NCI-H446 treated with DMSO at 0.1 percent for 48 hours (cell line): ENCODE results near the gene UTRN.

Source experiments
- DNase-seq: peaks from one replicate; lab custom pipeline; 2025; lab: John Stamatoyannopoulos, UW

Gene UTRN

DNA sequence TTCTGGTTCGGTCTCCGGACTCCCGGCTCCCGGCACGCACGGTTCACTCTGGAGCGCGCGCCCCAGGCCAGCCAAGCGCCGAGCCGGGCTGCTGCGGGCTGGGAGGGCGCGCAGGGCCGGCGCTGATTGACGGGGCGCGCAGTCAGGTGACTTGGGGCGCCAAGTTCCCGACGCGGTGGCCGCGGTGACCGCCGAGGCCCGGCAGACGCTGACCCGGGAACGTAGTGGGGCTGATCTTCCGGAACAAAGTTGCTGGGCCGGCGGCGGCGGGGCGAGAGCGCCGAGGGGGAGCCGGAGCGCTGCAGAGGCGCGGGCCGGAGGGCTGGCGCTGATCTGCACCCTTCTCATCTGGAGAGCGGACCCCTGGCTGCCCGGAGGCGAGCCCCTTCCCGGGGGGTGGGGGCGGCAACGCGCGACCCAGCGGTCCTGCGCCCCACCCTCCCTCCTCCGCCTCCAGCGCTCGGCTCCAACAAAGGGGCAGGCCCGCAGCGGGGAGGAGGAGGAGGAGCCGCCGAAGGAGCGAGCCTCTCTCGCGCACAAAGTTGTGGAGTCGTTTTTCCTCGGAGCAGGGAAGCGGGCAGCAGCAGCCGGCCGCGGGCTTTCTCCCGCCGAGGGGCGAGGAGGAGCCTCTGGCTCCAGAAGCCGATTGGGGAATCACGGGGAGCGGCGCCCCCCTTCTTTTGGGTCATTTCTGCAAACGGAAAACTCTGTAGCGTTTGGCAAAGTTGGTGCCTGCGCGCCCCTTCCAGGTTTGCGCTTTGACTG, at the start of gene UTRN:
Gene UTRN, plus strand, starts transcription at position 553 of the 765 bp plus-strand sequence. CDS start 6,494 bp downstream, outside the sequence.
- DNase-seq, result no peak

- DNase-seq, result no peak
These were observed 40.4 kb upstream of the UTRN start for GRCh38 chr6:144244688-144245087.

DNA sequence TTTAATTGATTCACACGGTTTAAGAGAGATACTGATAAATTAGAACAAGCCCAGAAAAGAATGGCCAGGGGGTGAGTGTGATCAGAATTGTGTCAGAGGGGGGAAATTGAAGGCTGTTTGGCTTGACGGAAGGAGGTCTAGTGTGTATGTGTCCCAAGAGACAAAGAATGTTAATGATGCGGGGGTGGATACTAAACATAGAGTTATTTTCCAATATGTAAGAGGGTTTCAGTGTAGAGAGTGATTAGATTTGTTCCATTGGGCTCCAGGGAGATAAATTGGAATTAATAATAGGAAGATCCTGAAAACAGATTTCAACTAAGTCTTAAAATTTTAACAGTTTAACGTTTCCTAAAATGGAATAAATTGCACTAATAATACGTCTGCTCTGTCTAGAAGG, 38.1 kb upstream of the UTRN start:
- no peak for DNase-seq

GRCh38 chr6:144248003-144248402, 37.1 kb upstream of the UTRN start:
- DNase-seq, result no peak

- DNase-seq, result no peak
These were observed 36.4 kb upstream of the UTRN start for GRCh38 chr6:144248476-144249301.

DNA sequence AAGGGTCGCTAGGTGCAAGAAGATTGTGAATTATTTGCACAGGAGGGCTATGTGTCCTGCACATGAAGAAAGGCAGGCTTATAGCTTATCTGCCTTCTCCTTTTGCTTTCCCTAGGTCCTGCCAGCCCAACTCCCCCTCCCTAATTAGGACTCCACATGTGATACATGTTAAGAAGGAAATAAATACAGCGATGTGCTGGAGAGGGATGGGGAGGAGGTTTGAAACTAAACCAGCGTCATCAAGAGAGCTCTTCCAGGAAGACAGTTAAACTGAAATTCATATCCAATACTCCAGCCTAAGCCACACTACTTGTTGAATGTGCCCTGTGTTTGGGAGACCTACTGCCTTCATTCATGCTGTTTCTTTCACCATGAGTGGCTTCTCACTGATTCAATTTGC, 34.9 kb upstream of the UTRN start:
- no peak for DNase-seq

DNA sequence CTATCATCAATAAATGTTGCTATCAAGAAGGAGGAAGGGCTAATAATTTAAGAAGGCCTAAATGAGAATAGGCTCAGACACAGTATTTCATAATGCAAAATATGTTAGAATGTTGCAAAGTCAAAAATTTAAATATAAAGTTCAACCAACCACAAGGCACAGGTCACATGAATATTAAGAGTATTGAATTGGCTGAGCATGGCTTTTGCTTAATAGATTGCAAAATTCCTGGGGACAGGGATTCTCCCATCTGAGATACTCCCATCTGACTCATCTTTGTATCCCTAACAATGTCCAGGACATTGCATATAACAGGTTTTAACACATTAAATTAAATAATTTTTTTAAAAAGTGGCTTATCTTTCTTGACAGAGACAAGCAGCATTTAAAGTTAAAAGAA, 32.9 kb upstream of the UTRN start:
- no peak for DNase-seq

DNA sequence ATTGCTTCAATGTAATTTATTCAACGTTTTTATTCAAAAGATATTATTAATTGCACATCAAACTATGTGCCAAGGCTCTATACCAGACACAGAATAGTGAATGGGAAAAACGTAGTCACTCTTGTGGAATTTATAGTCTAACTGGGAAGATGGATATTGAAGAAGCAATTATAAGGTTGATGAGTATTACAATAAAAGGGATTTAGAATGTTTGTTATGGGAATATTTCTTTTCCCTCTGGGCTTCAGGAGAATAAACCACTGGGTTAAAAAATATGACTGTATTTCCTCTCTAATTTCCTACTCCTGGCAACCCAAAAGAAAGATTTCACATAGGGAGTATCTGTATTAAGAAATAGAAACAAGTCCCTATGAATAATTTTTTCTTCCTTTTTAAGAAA, 25.1 kb upstream of the UTRN start:
- DNase-seq, result no peak

DNA sequence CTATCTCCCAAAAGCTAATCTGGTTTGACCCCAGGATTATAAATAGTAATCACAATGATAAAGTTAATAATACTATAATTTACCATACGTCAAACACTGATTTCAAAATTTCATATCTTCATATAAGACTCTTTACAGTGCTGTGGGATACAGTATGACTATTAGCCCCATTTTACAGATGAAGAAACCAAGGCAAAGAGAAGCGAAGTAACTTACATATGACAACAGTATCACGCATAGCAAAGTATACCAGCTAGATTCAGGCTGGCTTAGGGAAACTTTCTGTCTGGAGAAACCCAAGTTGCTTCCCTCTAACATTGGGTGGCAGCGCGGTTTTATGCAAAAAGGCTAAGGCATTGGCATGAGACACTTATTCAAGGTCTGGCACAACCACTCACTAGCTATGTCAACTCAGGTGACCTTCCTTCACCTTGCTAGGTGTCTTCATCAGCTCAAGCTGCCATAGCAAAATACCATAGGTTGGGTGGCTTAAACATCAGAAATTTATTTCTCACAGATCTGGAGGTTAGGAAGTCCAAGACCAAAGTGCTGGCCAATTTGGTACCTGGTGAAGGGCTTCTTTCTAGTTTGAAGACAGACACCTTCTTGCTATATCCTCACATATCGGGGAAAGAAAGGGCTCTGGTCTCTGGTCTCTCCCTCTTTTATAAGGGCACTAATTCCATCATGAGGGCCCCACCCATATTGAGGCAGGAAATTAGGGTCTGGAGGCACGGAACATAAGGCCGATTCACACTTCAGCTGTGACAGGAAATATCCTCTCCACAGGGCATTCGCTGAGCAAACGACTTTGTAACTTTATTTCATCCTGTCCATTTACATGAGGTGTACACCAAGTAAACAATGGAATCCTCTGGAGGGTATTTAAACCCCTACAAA, 22.4 kb upstream of the UTRN start:
- DNase-seq, result no peak

- no peak for DNase-seq
These were observed 21.3 kb upstream of the UTRN start for GRCh38 chr6:144263786-144264185.

GRCh38 chr6:144264270-144265060, 20.7 kb upstream of the UTRN start:
- DNase-seq, result no peak

GRCh38 chr6:144265061-144265357, 20.1 kb upstream of the UTRN start:
- no peak for DNase-seq

DNA sequence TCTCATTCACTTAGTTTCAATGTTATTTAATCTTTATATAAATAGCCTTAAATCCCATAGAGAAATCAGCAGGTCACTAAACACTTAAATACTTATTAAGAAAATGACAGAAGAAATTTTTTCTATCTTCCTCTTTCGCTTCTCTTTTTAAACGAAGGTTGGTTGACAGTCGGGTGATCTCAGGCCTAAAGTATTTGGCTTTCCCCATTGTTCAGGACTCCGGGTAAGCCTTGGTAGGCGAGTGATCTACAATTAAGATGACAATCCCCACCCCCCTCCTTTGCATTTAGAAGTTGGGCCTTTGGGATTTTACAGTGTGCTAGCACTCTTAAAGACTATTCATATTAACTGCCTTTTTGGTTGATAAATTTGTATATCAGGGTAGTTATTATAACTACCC, 19.7 kb upstream of the UTRN start:
- DNase-seq, result no peak

- no peak for DNase-seq
These were observed 19.0 kb upstream of the UTRN start for GRCh38 chr6:144266091-144266649.

- no peak for DNase-seq
These were observed 16.3 kb upstream of the UTRN start for GRCh38 chr6:144268794-144269349.

- no peak for DNase-seq
These were observed 8.0 kb upstream of the UTRN start for GRCh38 chr6:144277174-144277573.

DNA sequence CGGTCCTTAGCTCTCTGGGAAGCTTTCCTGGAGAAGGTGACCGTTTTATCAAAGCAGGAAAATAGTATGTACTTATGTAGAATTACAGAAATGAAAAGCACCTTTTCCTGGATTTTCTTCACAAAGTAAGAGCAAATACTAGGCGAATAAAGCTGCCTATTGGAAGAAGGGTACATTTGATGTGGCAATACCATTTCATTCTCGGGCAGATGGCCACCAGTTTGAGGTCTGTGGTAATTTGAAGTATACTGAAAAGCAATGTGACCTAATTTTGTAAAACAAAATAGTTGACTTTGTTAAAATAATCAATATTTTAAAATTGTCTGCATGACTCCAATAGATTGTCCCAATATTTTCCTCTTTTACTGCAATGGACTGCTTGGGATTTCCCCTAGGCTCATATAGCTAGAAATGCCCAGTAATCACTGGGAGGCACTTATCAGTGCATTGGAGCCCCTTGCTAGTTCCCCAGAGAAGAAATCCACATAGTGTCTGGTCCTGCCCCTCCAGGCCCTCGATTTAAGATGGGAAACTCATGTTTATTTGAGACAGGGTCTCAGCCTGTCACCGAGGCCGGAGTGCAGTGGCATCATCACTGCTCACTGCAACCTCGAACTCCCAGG, 7.4 kb upstream of the UTRN start:
- DNase-seq, result no peak

DNA sequence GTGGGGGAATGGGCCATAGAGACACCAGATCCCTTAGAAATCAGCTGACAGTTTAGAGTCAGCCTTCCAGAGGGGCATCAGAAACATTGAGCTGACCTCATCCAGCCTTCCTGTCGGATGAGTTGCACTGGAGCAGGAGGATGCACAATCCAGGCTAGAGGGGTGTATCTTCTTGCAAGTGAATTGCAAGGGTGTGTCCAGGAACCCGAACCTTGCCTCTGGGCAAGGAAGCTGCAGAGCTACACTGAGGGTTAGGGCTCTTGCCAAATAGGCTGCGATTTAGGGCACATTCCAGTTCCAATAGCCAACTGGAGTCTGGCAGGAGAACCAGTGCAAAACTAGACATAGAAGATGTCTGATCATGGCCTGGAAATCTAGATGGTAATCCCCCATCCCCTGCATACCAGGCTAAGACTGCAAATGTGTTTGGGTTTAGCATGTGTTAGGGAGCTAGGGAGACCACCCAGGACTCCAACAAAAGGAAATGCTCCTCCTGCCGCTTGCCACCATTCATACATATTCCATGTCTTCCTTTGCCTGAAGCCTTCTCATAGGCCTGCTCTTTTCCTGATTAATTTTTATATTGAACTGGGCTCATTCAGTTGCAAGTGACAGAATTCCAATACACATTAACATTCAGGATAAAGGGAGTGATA, 6.3 kb upstream of the UTRN start:
- no peak for DNase-seq

- no peak for DNase-seq
These were observed 5.5 kb upstream of the UTRN start for GRCh38 chr6:144279484-144280150.
